GM21360 (cell line): ENCODE measurements around the gene MATN4.

Experiments used
- ATAC-seq: cut with Tn5 transposase; IDR thresholded peaks from one replicate; pipeline ENCODE4 v1.9.1; 2021; ENCODE audit warnings: mild to moderate bottlenecking, moderate library complexity; ENCODE audit not compliant: unreplicated experiment

Gene MATN4

DNA sequence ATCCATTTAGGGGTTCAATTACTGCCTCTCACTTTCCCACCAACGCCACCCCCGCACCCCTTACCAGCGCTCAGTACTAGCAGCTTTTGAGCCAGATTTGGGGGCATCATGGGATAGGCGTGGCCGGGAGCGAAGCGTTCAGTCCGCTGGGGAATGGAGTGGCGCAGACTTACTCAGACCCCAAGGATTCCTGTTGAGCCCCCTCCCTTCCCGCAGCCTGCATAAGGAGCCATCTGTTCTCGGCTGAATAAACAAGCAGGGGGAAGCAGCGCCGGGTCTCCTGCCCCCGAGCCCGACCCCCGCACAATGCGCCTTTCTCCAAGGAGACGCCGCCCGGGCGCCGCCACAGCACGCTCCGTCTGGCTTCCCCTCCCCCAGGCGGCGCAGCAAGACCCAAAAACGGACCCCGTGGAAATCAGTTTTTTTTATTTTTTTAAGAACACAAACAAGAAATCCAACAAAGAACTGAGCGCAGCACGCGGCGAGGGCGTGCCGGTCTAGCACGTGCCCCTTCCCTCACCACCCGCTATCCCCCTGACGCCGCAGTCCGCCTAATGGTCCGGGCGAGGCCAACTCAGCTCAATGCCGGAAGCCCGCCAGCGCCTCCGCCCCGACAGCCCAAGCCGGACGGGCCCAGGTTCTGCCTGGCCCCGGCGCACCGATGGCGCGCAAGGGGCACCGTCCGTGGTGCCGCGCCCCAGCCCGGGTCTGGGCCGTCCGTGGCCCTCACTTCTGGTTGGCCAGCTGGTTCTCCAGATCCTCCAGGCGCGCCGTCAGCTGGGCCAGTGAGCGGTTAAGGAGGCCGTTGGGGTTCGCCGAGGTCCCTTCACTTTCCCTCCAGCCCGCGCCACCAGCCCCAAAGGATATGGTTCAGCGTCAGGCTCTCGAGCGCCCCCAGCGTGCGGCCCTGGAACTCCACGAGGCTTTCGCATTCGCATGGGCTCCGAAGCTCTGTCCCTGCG is 14.8 kb downstream of the MATN4 start:
- ATAC-seq = no peak

DNA sequence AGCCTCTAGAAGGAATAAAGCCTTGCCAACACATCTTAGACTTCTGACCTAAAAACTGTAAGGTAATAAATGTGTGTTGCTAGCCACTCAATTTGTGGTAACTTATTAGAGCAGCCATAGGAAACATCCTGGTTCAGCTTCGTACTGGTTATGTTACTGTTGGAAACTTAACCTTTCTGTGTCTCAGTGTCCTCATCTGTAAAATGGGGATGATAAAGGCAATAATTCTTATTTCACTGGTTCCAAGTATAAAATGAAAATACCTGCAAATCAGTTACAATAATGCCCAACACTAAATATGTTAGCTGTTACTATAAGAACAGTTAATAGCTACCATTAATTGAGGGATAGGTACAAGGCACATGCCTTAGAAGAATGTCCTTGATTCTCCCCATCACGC is 15.8 kb downstream of the MATN4 start:
- no peak for ATAC-seq

DNA sequence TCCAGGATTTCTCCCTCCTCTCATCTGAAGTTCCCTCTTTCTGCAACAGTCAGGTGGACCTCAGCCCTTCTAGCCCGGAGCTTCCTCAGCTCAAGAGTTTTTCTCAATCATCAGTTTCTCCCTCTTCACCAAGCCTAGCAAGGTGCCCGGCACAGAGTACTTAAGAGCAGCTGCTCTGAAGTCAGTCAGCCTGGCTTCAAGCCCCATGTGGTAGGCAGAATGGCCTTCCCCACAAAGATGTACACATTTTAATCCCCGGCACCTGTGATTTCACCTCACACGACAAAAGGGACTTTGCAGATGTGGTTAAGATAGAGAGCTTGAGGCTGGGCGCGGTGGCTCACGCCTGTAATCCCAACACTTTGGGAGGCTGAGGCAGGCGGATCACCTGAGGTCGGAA is 16.6 kb downstream of the MATN4 start:
- no peak for ATAC-seq

DNA sequence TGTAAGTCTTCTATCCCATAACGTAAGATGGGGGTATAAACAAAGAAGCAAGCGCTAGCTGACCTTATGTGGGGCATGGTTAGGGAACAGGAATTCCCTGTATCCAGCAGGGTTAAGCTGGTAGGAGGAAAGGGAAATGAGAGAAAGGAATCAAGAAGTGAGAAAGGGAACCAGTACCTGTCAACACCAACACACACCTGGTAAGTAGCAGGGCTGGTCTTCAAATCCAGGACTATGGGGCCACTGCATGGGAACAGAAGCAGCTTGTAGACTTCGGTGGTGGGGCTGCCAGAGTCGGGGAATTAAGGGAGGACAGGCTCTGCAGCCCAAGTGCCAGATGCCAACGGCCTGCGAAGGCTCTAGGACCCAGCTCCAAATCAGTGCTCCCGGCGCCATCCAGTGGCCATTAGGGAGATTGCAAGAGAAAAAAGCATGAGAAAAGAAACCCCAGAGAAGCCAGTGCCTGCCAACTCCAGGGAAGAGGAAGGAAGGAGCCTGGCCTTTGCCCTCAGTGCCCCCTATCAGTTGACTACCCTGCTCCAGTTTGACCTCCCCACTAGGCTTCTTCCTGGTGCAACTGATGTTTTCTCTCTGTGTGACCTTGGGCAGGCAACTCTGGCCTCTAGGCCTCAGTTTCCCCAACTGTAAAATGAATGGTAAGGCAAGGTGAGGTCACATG is 17.3 kb downstream of the MATN4 start:
- ATAC-seq = no peak

DNA sequence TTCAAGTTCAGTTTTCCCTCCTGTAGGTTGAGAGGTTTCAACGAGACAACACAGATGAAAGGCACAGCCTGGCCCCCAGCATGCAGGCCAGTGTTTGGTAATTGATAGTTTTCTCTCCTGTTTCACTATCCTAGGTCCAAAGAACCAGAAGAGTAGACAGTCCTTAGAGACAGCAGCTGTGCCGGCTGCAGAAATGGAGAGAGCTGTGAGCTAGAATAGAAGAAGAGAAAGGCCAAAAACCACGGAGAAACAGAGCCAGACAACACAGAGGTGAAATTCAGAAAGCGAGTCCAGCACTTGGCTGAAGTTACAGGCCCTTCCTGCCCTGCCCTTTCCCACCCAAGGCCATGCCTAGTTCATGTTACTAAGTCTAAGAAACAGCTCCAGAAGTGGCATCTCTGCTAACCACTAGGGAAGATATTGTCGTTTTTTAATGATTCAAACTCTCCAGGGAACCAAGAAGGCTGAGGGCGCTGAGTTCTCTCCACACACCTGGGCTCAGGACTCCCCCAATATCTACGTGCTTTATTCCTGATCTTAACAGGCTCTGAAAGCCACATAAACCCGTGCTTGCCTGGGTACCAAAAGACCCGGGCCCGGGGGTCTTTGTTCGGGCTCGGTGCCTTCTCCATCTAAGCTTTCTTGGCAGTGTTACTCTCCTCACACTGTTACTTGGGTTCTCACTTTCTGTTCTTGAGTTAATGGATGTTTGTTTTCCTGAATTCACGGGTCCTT is 18.0 kb downstream of the MATN4 start:
- no peak for ATAC-seq

DNA sequence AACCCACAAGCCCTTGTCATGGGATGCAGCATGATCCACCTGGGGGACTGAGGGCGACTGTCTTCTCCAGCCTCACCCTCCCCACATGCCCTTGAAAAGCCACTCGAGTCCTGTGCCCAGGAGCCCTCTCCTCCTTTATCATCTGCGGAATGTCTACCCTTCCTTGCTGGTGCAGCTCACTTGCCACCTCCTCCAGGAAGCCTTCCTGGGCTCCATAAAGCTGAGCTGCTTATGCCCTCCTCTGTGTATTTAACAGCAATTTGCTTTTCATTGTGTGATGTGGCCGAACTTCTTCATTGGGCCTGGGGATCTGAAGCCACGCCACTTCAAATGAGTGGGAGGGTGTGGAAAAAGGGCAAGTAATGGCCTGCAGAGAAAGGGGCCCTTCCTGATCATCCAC is 19.2 kb downstream of the MATN4 start:
- no peak for ATAC-seq

DNA sequence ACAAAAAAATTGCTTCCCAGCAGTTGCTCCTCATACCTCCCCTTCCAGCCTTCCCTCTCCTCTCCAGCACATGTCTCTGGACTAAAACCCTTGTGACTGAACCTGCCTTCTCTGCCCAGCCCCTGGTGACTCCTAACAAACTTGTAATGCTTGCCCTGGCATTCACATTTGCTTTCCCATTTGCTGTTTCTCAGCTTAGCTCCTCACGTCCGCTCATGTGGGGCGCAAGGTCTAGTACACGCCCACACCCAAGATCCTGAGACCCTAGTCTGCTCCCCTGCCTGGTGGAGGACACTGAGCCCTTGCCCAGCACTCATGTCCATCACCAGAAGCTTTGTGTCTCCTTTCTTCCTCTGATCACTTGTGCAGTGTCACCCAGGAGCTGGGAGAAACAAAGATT is 19.7 kb downstream of the MATN4 start:
- no peak for ATAC-seq

DNA sequence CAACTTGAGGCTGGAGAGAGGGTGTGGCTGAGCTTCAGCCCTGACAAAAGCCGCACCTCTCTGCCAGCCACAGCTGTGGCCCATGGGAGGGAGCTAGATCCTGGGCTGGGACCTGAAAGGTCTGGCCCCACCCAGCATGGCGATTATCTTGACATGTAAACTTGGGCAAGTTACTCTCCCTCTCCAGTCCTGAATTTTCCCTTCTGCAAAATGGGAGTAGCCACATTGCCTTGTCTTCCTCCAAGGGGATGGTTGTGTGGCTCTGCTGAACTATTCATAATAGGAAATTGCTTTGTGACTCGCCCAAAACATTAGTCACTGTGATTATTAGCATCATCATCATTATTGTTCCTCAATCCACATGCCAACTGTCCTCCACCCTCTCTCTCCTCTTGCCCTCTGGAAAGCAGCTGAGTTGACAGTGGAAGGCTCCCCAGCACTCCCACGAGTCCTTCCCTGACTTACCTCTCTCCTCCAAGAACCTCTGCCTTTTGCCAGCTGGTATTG is 24.5 kb downstream of the MATN4 start:
- ATAC-seq = no peak

DNA sequence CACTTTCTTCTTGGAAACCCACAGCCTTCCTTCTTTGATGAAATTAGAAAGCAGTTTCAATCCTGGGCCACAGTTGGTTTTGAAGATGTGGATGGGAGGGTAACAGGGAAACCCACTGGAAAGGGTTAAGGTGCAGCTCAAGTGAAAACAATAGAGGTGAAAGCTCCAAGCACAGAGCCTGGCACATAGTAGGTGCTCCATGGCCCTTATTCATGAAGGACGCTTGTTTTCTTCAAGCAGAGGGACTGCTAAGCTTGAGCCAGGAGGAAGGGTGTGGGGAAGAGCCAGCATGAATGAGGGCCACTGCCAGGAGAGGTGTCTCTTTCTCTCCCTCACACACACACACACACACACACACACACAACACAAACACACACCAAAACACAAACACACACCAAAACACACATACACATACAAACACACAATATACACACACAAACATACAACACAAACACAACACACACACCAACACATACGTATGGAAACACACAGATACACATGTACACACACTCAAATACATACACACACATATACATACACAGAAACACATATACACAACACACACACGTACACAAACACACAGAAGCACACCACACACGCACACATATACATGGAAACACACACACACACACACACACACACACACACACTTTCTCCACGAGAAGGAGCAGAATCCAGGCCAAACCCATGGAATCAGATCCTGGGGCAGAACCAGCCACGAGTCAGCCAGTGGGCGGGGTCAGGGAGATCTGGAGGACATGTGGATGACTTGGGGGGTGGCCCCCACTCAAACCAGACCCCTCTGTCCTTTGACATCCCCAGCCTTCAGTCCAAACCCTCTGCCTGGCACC is 25.2 kb downstream of the MATN4 start:
- ATAC-seq = no peak

DNA sequence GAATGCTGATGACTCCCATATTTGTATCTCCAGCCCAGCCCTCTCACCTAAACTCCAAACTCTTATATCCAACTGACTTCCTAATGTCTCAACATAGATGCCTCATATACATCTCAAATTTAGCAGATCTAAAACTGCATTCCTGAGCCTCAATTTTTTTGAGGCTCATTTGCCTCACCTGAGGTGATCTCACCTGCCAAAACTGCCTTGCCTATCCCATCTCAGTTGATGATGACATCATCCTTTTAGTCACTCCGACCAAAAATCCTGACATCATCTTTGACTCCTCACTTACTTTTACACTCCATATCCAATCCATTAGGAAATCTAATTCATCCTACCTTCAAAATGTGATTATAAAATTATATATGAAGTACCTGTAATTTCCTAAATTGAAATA is 28.1 kb downstream of the MATN4 start:
- ATAC-seq = no peak

DNA sequence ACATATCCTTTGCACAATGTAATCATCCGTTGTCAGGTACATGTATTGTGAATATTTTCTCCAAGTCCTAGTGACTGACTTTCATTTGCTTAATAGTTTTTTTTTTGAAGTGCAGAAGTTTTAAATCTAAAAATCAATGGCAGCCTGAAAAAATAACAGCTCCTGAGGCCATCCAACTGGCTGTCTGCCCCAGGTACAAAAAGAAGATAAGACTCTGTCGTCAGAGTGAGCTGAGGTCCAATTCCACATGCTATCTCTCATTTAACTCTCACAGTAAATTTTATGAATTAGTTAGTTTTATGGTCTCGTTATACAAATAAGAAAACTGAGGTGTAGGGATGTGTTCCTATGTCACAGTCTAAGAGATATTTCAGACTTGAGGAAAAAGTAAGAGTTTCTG is 32.8 kb downstream of the MATN4 start:
- no peak for ATAC-seq

DNA sequence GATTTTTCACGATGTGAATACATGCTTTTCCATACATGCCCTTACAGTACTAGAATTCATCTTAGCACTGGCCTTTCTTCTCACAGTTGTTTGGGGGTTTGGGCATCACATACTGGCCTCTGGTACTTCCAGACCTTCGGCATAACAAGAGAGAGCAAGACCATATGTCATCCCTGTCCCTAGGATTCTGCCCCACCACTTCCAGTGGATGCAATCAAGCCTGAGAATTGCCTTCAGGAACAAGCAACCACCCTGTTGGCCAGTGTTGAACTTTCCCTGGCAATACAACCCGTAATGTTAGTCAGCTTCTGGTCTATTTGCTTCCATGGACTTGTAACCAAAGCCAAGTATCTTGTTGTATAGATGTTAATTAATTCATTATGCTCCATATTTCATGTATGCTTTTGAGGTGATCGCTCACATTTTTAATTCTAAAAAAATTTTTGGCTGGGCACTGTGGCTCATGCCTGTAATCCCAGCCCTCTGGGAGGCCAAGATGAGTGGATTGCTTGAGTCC is 38.3 kb downstream of the MATN4 start:
- ATAC-seq = no peak

DNA sequence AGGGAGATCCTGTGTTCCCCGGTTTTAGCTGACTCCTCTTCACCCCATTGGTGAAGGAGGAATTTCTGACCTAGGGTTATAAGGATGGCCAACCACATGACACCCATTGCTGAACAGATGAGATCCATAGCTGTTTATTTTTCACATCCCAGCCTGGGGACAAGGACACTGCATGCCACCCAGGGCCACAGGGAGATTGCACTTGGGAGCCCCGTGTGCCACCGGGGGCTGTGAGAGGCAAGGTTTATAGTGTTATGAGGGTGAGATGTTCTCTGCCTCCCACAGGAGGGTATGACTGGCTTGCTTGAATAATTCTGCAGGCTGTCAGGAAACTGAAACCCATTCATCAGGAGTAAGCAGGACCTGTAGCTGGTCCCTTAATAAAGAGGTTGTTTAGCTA is 39.0 kb downstream of the MATN4 start:
- no peak for ATAC-seq

DNA sequence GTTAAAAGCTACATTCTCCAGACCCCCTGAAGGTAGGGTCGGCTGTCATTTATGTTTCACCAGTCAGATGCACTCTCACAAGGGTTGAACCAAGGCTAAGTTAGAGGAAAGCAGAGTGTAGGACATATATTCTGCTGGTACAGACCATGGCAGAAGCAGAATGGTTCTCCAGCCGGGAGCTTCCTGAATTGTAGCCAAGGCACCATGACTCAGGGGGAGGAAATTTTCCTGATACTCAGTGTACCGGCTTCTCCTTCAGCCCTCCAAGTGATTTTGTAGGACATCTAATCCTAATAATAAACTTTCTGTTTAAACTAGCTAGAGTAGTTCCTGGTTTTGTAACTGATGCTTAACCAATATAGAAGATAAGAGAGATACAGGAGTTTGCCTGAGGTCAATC is 39.6 kb downstream of the MATN4 start:
- no peak for ATAC-seq

DNA sequence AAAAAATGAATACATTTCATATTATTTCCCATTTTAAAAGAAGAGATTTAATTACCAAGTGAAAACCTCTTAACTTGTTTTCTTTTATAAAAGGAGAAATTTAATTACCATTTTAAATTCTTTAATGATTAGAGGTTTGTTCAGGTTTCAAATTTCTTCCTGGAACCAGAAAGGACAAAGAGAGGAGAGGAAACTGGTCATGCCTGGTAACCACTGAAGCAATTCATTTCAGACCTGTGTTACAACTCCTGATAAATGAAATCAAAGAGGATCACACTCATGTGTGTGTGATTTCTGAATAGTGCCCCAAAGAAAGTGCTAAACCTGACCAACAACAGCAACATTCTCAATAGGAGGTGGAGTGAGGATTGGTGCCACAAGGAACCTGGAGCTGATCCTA is 41.1 kb downstream of the MATN4 start:
- ATAC-seq = no peak

DNA sequence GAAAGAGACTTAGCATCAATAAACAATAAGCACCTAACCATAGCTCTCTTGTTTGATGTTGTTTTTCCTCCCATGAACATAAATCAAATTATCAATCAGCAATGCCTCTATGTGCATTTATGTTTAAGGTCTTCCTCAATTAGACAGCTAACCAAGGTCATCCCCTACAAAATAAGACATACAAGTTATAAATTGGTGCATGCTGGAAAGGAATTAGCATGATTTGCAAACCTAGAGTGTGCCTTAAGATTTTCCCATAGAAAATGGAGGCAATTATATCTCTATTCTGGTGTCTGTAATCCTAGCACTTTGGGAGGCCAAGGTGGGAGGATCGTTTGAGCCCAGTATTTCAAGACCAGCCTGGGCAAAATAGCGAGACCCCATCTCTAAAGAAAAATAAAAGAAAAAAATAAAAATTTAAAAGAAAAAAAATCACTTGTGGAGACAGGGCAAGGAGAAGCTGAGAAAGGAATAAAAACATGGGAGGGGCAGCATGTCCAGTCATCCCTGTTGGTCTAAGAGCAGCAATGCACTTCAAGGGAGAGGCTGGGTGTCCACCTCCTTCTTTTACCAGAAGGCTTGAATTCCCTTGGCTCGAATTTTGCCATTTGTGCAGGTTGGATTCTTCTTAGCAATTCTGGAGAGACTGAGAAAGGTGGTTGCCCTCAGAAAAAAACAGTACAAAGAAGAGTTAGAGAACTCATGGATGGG is 44.4 kb downstream of the MATN4 start:
- no peak for ATAC-seq

DNA sequence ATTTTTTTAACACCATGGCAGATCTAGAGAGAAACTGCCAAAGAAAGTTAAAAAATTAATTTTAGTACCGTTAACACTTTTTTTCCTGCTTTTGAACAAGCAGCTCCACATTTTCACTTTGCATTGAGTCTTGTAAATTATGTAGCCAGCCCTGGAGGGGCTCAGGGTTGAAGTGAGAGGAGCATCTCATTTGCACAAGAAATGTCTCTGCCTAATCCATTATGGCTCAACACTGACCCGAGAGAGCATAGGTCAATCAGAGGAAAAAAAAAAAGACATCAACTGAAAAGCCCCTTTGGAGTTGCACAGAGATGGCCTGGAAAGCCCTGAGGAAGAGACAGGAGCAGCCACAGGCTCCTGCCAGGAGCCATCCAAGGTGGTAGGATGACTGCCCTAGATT is 49.4 kb downstream of the MATN4 start:
- no peak for ATAC-seq

DNA sequence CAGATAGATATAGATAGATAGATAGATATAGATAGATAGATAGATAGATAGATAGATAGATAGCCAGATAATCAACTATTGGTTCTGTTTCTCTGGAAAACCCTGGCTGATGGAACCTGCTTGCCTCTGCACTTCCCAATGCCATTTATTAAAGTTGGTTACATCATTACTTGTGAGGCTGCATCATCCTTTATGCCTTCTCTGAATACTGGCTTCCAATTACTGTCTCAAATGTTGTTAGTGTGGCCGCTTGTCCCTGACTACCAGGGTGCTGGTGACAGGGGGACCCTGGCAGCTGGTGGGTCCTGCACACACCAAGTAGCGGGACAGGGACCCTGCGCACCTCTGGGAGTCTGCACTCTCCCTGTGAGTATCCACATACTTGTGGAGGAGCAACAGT is 49.8 kb downstream of the MATN4 start:
- ATAC-seq = no peak

DNA sequence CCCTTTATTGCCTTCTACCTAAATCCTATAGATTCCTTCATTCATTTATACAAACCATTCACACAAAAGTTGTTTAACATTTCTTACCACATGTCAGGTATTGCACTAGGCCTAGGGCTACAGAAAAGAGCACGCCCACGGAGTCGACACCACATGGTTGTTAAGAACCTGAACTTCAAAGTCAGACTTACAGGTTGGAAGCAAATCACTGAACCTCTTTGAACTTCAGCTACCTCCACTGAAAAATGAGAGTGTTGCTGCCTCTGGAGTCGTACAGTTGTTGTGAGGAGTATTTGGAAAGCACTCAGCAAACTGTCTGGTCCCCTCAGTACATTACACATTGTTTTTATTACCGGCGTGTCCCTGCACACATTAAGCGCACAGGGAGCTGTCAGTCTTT is 50.4 kb downstream of the MATN4 start:
- ATAC-seq = no peak

DNA sequence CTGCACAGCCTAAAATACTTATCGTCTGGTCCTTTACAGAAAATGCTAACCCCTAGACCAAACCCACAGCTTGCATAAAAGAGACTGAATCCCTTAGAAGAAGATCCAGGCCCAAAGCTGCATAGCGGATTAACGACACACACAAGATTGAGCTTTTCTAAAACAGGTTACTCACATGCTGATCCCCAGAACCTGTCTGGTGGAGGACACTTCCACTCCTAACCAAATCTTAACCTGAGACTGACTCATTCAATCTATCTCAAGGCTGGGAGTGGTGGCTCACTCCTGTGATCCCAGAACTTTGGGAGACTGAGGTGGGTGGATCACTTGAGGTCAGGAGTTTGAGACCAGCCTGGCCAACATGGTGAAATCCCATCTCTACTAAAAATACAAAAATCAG is 50.9 kb downstream of the MATN4 start:
- no peak for ATAC-seq
